T-cell (primary cell): ENCODE results near the gene ATE1. TPM values are rescaled to one million over a fixed set of nuclear protein-coding genes. Genes with fewer than 3 reads are reported as not detected.

Source experiments
- total RNA-seq, 35 experiments: library from RNA in 6 of 35; stranded (reverse) in 6 of 35; fragments of 120-200 nt in 1 of 35; gene quantifications; one replicate each; pipeline versions ENCODE4 v1.2.1 to v1.2.4 and lab custom pipeline; 2013 to 2026

The ATE1 gene
- total RNA-seq, 5 donors from 2014 or later (not counting 1 experiment from before 2014, with no cell fraction given): 18.6 to 28.9 (median 26.0) TPM

Other genes with a start within 250 kb of the ATE1 start
- 10 to 100 TPM; 41.6 to 79.7 (median 77.5) TPM for gene NSMCE4A, start 47.2 kb upstream of the ATE1 start, total RNA-seq
- gene TACC2, start 61.1 kb upstream of the ATE1 start, total RNA-seq: under 1 TPM in 3 of 5 donors, not detected in 2; 0.46 to 0.70 (median 0.60) TPM